Neural cell (in vitro differentiated cells): ENCODE data around the gene NRP2.

Experiments used
- EP300 ChIP-seq: fragments of 450-650 bp; conservative IDR thresholded peaks from 2 replicates; pipeline ENCODE4 v1.6.1; 2014; ENCODE audit warnings: antibody characterized with exemption, mild to moderate bottlenecking, moderate library complexity; ENCODE audit not compliant: poor library complexity, severe bottlenecking
- TAF1 ChIP-seq: IDR thresholded peaks from 2 replicates; pipeline ENCODE4 v1.6.1; 2012; ENCODE audit warnings: low read depth
- TF ChIP-seq, protein P1 (sequence below): fragments of 450-650 bp; IDR thresholded peaks from 2 replicates; pipeline ENCODE4 v1.5.1; 2014; ENCODE audit warnings: antibody characterized with exemption, mild to moderate bottlenecking, moderate library complexity; ENCODE audit not compliant: poor library complexity, severe bottlenecking

DNA sequence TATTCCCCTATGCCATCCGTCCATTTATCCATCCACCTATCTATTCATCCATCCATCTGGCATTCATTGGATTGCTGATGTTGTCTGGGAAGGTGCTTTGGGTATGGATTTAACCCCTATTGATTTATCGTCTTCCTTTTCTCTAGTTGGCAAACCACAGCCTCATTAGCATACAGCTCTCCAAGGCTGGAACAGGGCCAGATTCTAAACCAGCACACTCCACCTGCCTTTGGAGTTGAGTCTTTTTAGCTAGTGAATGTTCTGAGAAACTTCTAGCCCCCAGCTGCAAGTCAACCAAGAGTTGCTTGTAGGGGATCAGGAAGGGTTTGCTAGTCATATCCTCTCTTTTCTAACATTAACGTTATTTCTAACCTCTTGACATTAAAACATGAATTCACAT lies 90.7 kb downstream of the NRP2 start:
- TF ChIP-seq TAF1, result no peak
- TF ChIP-seq, protein P1, sequence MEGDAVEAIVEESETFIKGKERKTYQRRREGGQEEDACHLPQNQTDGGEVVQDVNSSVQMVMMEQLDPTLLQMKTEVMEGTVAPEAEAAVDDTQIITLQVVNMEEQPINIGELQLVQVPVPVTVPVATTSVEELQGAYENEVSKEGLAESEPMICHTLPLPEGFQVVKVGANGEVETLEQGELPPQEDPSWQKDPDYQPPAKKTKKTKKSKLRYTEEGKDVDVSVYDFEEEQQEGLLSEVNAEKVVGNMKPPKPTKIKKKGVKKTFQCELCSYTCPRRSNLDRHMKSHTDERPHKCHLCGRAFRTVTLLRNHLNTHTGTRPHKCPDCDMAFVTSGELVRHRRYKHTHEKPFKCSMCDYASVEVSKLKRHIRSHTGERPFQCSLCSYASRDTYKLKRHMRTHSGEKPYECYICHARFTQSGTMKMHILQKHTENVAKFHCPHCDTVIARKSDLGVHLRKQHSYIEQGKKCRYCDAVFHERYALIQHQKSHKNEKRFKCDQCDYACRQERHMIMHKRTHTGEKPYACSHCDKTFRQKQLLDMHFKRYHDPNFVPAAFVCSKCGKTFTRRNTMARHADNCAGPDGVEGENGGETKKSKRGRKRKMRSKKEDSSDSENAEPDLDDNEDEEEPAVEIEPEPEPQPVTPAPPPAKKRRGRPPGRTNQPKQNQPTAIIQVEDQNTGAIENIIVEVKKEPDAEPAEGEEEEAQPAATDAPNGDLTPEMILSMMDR, result no peak
- TF ChIP-seq EP300, result no peak
